ENCODE measurements around the gene MUC5B.

Gene MUC5B

DNA sequence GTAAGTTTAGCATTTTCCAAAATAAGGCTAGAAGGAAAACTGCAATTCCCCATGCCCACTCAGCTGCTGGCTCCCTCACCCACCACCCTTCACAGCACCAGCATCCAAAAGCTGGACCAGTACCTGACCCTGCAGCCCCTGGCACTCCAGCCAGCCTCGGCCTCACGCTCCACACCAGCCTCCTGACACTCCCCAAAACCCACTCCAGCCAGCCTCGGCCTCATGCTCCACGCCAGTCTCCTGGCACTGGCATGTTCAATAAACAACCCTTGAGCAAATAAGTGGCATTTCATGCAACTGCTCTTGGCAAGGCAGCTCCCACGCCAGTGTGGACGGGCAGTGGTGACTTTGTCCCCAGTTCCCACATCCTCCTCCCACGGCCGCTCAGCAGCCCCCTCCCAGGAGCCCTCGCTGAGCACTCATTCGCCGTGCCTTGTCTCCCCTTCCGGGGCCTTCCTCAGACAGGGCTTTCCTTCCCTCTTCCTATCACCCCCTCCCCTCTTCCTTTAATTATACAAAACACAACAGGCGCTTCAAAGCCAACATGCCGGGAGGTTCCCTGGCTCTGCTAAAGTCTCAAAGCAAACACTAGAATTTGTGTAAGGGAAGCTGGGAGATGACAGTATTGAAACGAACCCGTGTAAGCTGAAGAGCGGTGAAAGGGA lies 79.7 kb downstream of the MUC5B start:
- DNase-seq: peak; percentile 37

DNA sequence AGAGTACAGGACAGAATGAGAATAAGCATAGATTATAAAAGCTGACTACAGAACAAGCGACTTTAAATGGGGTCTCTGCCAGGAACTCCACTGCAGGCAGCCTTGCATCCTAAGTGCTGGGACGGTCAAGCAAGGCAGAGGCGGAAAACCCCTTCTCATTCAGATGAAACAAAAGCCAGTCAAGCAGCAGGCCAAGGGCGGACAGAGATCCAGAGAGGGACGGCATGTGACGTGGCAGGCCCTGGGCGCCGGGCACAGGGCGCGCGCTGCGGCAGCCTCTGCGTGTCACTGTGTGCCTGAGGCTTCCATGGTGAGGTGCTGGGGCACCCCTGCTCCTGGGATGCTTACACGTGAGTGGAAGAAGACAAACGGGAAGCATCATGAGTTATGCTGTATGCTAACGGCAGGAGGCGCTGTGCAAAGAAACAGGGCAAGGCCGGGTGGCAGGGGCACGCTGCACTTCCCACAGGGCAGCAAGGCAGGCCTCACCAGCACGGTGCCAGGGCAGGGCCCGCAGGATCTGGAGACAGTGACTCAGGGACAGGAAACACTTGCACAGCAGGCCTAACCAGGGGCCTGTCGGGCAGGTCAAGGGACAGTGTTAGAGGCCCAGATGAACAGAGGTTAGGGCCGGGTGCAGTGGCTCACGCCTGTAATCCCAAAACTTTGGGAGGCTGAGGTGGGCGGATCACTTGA lies 80.4 kb downstream of the MUC5B start:
- DNase-seq: peak; percentile 44

DNA sequence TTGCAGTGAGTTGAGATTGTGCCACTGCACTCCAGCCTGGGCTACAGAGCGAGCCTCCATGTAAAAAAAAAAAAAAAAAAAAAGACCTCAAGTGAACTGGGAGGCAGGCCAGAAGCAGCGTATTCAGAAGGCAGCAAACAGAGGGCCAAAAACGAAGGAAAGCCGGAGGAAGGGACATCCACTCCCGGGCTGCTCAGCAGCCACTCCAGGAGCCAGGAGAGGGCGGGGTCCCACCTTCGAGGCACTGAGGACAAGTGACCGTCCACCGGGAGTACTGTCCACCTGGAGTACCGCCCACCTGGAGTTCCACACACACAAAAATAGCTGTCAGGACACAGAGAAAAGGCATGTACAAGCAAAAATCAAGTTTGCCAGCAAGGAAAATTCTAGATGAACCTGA lies 81.1 kb downstream of the MUC5B start:
- peak; percentile 35 for DNase-seq

DNA sequence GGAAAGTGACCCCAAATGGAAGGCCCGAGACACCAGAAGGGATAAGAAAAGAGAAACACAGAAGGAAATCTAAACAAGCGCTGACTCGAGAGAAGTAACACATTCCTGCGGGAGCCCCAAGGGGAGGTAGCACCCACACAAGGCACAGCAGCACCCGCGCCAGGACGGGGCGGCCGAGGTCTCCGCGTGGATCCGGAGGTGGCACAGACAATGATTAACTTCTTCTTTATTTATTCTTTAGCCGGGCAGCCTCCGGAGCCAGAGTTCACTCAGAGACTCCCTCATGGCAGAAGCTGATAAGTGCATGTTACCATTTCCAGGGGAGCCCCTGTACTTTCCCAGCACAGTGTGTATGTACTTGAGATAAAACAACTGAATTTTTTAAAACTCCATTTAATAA lies 81.5 kb downstream of the MUC5B start:
- DNase-seq: peak; percentile 47

DNA sequence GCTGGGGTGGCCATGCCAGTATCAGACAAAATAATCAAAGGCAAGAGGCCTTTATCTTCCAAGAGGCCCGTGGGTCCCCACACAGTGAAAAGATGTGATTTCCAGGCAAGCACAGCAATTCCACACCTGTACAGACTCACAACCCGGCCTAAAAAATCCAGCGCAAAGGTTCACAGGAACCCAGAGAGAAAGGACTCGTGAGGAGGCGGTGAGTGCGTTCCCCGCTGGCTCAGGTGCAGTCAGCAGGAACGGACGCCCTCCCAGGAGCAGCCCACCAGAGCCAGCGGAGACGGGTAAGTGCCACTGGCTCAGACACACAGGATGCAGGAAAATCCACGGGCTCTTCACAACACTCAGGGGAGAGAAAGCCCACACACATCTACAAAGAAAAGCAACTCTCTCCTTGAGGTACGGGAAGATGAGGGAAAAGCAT lies 82.2 kb downstream of the MUC5B start:
- DNase-seq: peak; percentile 47

DNA sequence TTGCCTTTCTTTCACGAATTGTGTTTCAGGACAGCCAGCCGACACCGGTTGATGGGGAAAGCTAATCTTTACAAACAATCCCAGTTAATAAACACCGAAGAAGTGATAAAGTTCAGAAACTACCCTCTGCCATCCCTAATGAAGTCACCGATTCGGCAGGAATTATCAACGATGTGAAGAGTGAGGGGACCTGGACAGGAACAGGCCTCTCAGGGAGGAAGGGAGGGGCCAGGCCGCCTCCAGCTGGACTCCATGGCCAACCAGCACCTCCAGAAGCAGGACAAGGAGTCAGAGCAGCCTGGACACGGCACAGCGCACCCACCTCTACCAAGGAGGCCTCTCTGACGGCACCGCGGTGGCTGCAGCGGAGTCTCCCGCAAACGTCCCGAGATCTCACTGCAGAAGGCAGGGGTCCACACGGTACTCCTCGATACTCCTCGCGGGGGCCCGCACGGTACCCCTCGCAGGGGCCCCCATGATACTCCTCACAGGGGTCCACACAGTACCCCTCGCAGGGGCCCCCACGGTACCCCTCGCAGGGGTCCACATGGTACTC lies 82.7 kb downstream of the MUC5B start:
- DNase-seq: peak; percentile 44

DNA sequence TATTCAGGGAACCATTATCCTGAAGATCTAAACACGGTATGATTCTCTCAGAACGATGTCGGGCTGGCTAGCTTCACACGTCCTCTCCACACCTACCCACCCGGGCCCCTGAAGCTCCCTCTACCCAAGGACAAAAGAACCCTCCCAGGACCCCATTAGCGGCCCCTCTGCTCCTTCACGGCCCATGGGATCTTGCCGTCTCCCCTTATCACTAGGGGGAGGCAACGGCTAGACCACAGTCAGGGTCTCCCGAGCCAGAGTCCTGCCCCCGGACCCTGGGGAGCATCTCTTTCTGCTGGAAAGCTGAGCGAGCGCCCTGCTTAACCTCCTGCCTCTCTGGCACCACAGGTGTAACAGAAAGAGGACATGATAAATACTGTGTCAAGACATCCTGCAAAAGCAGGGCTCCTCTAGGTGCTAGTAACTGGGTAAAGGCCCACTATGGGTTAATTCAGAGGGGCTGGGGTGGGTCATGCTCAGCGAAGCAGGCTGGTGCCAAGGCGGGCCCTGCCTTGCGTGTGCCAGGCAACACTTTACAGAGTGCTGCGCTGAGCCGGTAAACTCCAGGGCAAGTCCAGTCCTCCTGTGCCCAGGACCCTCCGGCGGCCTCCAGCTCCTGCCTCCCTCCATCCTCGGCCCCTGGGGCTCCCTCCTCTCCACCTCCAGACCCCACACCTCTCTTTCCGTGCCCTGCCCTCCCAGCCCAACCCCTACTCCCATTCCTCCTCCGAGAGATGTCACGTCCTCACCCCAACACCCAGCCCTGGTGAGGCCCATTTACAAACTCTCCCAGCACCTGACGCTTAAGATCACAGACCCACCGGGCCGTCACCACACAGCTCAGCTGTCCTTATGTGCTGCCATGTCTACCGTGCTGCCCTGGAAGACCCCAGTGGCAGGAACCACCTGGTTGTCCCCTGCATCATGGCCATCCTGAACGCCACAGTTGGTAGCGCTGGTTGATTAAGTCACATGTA lies 83.6 kb downstream of the MUC5B start:
- peak; percentile 53 for DNase-seq

DNA sequence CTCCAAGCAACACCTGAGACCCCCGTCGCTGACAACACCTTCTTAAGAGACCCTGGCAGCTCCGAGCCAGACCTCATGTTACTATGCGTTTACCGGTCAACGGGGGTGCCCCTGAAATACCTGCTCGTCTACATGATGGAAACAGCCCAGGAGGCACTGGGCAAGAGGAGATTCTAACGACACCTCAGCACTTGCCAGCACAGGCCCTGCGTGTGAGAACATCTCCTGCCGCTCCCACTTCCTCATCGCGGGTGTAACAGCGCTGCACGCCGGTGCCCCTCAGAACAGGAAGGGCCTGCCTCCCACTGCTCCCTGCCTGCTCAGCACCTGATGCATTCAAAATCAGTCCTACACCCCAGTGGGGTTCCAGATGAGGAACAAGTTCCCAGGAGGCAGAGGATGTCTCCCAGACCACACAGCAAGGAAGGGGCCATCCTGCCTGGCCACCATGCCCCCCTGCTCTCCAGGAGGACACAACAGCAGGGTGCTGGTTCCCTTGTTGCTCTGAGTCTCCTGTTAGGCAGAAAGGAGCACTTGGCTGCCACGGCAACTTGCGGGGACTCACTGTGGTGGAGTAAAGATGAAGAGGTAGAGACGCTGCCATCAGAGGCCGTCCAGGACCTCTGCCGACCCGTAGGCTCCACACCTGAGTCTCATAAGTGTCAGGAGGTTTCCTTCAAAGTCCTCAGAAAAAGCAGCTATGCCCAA lies 84.5 kb downstream of the MUC5B start:
- peak; percentile 57 for DNase-seq

DNA sequence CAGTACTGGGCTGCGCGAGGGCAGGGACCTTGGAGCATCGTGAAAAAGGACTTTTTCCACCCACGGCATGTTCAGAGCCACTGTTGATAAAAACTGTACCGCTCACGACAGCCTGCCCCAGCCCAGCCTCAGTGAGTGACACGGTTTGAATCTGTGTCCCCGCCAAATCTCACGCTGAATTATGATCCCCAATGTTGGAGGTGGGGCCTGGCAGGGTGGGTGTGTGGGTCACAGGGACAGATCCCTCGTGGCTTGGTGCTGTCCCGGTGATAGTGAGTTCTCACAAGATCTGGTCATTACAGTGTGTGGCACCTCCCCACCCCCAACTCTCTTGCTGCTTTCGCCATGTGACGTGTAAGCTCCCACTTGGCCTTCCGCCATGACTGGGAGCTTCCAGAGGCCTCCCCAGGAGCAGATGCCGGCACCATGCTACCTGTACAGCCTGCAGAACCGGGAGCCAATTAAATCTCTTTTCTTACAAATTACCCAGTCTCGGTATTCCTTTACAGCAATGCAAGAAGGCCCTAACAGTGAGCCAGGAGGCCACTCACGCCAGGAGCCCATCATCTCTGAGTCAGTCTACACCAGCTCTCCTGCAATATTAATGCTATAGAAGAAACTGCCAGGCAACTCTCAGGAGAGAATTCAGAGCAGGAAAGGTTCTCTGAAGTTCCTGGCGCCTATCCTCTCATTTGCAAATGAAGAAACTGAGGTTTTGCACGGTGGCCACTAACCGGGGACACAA lies 85.3 kb downstream of the MUC5B start:
- peak; percentile 56 for DNase-seq

GRCh38 chr11:1308743-1309497 lies 86.1 kb downstream of the MUC5B start:
- no peak for DNase-seq

DNA sequence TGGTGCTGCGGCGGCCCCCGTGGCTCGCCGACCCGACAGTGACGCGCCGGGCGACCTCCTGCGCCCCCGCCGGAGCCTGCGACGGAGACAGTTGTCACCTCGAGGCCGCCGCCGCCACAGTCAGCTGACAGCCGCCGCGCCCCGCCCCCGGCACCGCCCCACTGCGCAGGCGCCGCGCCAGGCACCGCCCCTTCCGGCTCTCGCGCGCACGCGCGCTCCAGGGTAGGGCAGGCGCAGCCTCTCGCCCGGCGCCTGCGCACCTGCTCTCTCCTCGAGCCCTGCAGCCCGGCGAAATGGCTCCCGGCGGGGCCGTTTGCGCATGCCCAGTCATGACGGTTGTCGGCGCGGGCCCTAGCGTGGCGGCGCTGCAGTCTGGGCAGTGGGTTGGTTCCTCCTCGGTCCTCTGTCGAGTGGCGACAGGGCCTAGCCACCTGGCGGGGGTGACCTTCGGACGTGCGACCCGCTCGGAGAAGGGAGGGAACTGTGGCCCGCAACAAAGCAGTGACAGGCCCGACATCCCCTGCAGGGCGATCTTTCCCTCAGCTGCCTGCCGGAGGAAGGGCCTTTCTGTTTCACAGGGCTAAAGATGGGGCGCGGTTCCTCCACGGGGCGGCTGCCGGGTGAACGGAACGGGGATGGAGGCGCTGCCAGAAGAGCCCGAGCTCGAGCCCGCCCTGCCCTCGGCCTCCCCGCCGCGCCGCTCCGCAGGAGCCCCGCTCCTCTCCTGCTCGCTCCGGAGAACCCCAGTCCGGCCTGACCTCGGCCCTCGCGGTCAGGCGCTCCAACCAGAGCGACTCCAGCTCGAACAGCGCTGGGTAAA lies 86.8 kb downstream of the MUC5B start, which contains the start of gene TOLLIP:
Gene TOLLIP (minus strand): TSS at position 135 of the 820 bp plus-strand sequence. CDS start 134 bp downstream, at position 1.
- DNase-seq: peak; percentile 99

- no peak for DNase-seq
These were observed 87.4 kb downstream of the MUC5B start for GRCh38 chr11:1310318-1310687.

- peak; percentile 84 for DNase-seq
These were observed 88.1 kb downstream of the MUC5B start for GRCh38 chr11:1310772-1311468.
